Skeletal muscle tissue (tissue), 4 donors: ENCODE data around the gene SRP72. TPM values are rescaled to one million over a fixed set of nuclear protein-coding genes. Genes with fewer than 3 reads are reported as not detected.
A peak's percentile ranks its signal among the peaks of the same experiment; 100 is the strongest.

Experiments
- H3K27ac ChIP-seq: one replicate; pipeline ENCODE4 v1.7.0; 2013; ENCODE audit warnings: mild to moderate bottlenecking, low read depth, low read length, inconsistent platforms
- H3K27me3 ChIP-seq, 3 donors: one replicate each; pipeline ENCODE4 v1.7.0; 2013; ENCODE audit warnings: low read length in 3 of 3; ENCODE audit not compliant: control insufficient read depth in 3 of 3, insufficient read depth in 3 of 3
- H3K36me3 ChIP-seq, 3 donors: one replicate each; pipeline ENCODE4 v1.7.0; 2013; ENCODE audit warnings: low read length in 3 of 3; ENCODE audit not compliant: control insufficient read depth in 3 of 3, insufficient read depth in 3 of 3
- H3K4me1 ChIP-seq, 3 donors: one replicate each; pipeline ENCODE4 v1.7.0; 2013; ENCODE audit warnings: low read length in 3 of 3, mild to moderate bottlenecking in 3 of 3; ENCODE audit not compliant: control insufficient read depth in 3 of 3, insufficient read depth in 3 of 3
- H3K4me3 ChIP-seq, 3 donors: one replicate each; pipeline ENCODE4 v1.7.0; 2013; ENCODE audit warnings: low read length in 3 of 3
- H3K9ac ChIP-seq, 3 donors: one replicate each; pipeline ENCODE4 v1.7.0; 2013; ENCODE audit warnings: low read length in 3 of 3, mild to moderate bottlenecking in 3 of 3, moderate library complexity in 2 of 3, low read depth in 1 of 3
- H3K9me3 ChIP-seq, 3 donors: one replicate each; pipeline ENCODE4 v1.7.0; 2013; ENCODE audit warnings: low read length in 3 of 3; ENCODE audit not compliant: control insufficient read depth in 3 of 3
- total RNA-seq: library from RNA; depleted of rRNA; stranded (reverse); fragments of >200 nt; gene quantifications from one replicate; pipeline ENCODE4 v1.2.3, GENCODE V29; 2014
- donor health status: Osteomylitis.

SRP72 gene, protein sequence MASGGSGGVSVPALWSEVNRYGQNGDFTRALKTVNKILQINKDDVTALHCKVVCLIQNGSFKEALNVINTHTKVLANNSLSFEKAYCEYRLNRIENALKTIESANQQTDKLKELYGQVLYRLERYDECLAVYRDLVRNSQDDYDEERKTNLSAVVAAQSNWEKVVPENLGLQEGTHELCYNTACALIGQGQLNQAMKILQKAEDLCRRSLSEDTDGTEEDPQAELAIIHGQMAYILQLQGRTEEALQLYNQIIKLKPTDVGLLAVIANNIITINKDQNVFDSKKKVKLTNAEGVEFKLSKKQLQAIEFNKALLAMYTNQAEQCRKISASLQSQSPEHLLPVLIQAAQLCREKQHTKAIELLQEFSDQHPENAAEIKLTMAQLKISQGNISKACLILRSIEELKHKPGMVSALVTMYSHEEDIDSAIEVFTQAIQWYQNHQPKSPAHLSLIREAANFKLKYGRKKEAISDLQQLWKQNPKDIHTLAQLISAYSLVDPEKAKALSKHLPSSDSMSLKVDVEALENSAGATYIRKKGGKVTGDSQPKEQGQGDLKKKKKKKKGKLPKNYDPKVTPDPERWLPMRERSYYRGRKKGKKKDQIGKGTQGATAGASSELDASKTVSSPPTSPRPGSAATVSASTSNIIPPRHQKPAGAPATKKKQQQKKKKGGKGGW
- 36.0 TPM for total RNA-seq

DNA sequence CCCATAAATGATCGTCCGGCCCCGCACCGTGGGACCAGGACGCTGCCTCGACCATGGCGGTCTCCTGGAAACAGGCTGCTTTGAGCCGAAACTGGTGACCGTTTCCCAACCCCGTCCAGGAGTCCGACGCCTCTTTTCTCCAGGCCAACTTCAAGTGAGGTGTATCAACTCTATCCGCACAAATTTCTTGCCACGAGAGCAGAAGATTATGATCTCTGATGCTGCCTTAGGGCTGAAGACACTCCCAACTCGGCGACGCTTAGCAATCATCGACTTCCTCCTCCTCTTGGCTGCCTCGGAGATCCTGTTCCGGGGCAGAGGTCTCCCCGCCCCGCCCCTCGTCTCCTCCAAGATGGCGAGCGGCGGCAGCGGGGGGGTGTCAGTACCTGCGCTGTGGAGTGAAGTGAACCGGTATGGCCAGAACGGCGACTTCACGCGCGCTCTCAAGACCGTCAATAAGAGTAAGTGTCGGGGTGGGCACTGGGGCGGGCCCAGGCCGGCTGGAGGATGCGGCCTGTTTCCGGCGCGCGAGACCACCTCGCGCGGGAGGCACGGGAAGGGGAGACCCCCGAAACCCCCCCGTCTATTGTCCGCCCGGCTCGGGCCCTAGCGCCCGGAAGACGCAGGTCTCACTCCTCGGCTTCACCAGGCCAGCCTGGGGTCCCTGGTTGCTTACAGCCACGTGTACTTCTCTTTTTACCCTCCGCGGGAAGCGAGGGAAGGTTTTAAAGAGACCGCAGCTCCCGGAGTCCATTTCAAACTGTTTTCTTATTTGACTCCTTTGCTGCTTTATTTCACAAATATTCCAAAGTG, at the start of gene SRP72:
Gene SRP72, plus strand, starts transcription at position 334 of the 813 bp plus-strand sequence. Its CDS starts 19 bp downstream, at position 353.
- peaks cover 13 to 31% (median 16%) of the 10 kb centered on the region in 3 donors for H3K4me1 ChIP-seq
- no peaks in the 10 kb centered on the region for H3K9me3 ChIP-seq

DNA sequence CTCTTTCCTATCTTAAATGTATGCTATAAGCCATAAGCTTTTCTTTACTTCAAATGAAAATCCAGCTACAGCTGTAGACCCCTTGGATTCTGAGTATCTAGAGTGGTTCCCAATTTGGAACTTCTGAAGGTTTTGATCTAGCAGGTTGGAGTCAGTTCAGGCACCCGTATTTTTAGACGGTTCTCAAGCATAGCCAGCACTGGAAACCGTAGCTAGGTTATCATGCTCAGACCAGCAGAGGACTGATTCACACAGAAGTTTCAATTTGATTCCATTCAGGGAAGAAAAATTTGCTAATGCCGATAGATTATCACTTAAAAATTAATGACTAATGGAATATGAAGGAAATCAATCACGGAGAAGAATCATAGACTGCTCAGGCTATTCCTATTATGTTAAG, 43.2 kb upstream of the SRP72 start:
- Histone ChIP-seq H3K9me3 (no peaks in the 10 kb centered on the region), H3K4me1 (no peaks in the 10 kb centered on the region), H3K27ac (no peak overlapping the region), H3K36me3 (no peaks in the 10 kb centered on the region), H3K27me3 (no peaks in the 10 kb centered on the region), H3K4me3 (no peak overlapping the region), H3K9ac (no peak overlapping the region)

More for the DNA sequence above, at the start of gene SRP72:
- H3K27me3 ChIP-seq: no peaks in the 10 kb centered on the region
- peak within 1 kb of the TSS; percentile 76 for H3K27ac ChIP-seq
- H3K9ac ChIP-seq: peak within 1 kb of the TSS; percentile 79 to 91 (median 84)
- peaks cover 6 to 12% (median 10%) of the 10 kb centered on the region in 3 donors for H3K36me3 ChIP-seq
- peak within 1 kb of the TSS; percentile 89 to 95 (median 92) for H3K4me3 ChIP-seq

DNA sequence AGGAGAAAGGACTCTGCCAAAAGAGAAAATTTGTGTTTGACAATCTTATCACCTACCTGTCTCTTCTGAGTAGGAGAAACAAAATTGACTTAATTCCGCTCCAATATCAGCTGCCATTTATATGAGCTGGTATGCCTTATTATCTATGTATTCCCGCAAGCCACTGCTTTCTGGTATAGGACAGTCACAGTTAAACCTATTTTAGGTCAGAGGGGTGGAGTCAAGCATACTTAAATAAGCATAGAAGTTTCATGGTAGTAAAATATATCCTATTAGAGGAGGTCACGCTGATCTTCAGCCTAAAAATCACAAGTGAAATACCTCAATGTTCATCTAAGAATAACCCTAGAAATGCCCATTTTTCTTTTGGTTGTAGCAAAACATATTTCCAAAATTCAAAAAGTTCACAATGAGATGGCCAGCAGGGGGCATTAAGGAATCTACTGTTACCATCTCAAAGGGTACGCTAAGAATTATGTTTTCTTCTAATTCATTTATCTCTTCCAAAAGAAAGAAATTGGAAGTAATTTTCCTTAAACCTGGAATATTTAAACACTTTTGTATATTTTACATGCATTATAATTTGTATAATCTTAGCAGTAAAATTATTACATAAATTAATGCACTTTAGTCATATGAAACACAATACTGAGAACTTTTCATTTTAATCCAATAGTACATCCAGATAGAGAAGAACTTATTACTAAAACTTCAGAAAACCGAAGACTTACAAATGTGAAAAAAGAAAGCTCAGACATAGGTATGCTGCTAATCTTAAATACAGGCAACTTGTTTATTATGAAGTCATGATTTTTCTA, 42.5 kb upstream of the SRP72 start:
- Histone ChIP-seq H3K9ac (no peak overlapping the region), H3K27ac (no peak overlapping the region), H3K9me3 (no peaks in the 10 kb centered on the region), H3K36me3 (no peaks in the 10 kb centered on the region), H3K4me1 (no peaks in the 10 kb centered on the region), H3K27me3 (no peaks in the 10 kb centered on the region), H3K4me3 (peak overlapping the region in 1 of 3 donors; percentile 10)

DNA sequence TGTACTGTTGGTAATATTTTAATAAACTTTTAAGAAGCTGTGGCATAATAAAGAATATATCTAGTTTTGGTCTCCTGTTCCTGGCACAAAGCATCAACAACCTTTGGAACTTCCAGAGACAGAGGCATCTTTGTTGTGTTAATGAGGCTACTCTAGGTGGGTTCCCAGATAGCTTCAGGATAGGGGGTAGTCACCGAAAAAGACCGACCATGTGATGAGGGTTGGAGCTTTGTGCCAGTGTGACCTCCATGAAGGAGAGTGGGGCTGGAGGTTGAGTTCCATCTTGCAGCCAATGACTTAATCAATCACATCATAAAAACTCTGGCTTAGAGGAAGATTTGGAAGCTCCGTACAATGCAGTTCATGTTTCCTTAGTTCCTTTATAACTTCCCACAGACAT, 41.9 kb upstream of the SRP72 start:
- no peaks in the 10 kb centered on the region for H3K36me3 ChIP-seq
- H3K27ac ChIP-seq: no peak overlapping the region
- H3K27me3 ChIP-seq: no peaks in the 10 kb centered on the region
- no peak overlapping the region for H3K9ac ChIP-seq
- H3K4me1 ChIP-seq: no peaks in the 10 kb centered on the region
- no peaks in the 10 kb centered on the region for H3K9me3 ChIP-seq
- H3K4me3 ChIP-seq: no peak overlapping the region

DNA sequence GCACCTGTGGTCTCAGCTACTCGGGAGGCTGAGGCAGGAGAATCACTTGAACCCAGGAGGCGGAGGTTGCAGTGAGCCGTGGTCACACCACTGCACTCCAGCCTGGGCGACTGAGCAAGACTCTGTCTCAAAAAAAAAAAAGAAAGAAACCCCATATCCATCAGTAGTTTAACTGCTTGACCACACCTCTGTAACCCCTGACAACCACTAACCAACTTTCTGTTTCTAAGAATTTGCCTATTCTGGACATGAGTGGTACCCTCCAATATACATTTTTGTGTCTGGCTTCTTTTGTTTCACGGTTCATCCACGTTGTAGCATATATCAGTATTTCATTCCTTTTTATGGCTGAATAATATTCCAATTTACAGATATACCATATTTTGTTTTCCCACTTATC, 41.1 kb upstream of the SRP72 start:
- Histone ChIP-seq H3K4me1 (no peaks in the 10 kb centered on the region), H3K9ac (no peak overlapping the region), H3K27ac (no peak overlapping the region), H3K9me3 (no peaks in the 10 kb centered on the region), H3K4me3 (no peak overlapping the region), H3K27me3 (no peaks in the 10 kb centered on the region), H3K36me3 (no peaks in the 10 kb centered on the region)

DNA sequence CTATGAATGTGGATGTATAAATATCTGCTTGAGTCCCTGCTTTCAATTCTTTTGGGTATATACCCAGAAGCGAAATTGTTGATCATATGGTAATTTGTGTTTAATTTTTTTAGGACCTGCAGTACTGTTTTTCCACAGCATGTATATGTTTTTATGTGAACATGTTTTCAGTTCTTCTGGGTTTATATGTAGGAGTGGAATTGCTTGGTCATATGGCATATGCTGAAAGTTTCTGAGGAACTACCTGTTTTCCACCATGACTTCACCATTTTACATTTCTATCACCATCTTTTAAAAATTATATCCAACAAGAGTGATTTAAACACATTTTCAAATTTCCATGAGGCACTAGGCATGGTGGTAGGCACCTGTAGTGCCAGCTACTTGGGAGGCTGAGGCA, 40.2 kb upstream of the SRP72 start:
- Histone ChIP-seq H3K9ac (no peak overlapping the region), H3K4me3 (no peak overlapping the region), H3K36me3 (no peaks in the 10 kb centered on the region), H3K27ac (no peak overlapping the region), H3K4me1 (no peaks in the 10 kb centered on the region), H3K27me3 (no peaks in the 10 kb centered on the region), H3K9me3 (no peaks in the 10 kb centered on the region)

DNA sequence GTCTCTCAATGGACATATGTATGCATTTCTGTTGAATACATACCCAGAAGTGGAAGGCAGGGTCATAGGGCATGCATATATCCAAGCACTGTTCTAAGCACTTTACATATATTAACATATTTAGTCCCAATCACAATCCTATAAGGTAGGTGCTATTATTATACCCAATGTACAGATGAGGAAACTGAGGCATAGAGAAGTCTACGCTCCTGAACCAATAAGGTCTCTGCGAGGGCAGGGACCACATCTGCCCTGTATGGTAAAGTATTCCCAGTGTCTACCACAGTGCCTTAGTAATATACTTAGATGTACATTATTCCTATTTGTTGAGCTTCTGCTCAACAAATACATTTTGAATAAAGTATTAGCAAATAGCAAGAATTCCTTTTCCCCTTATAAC, 37.2 kb upstream of the SRP72 start:
- Histone ChIP-seq H3K4me1 (peaks cover 6 to 12% (median 10%) of the 10 kb centered on the region in 3 donors), H3K4me3 (no peak overlapping the region), H3K36me3 (peaks cover 0 to under 1% (median 0%) of the 10 kb centered on the region in 3 donors), H3K27ac (no peak overlapping the region), H3K9me3 (no peaks in the 10 kb centered on the region), H3K9ac (no peak overlapping the region), H3K27me3 (no peaks in the 10 kb centered on the region)

DNA sequence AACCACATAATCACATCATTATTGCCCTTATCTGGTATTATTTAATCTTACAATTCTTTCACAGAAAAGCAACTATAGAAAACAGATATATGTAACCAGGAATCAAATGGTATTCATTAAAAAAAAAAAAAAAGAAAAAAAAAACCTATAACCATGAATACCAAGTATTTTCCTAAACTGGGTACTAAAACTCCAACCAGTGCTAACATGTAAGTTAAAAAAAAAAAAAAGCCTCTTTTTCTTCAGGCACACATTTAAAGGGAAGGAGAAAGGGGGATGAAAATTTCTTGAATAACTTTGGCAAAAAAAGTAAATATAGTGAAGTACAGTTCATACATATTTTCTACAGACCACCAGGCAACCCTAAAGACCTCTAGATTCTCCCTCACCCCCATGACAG, 34.1 kb upstream of the SRP72 start:
- Histone ChIP-seq H3K4me1 (peaks cover 10 to 28% (median 13%) of the 10 kb centered on the region in 3 donors), H3K36me3 (peaks cover 0 to 2% (median 0%) of the 10 kb centered on the region in 3 donors), H3K27me3 (no peaks in the 10 kb centered on the region), H3K27ac (no peak overlapping the region), H3K4me3 (no peak overlapping the region), H3K9ac (no peak overlapping the region), H3K9me3 (no peaks in the 10 kb centered on the region)

DNA sequence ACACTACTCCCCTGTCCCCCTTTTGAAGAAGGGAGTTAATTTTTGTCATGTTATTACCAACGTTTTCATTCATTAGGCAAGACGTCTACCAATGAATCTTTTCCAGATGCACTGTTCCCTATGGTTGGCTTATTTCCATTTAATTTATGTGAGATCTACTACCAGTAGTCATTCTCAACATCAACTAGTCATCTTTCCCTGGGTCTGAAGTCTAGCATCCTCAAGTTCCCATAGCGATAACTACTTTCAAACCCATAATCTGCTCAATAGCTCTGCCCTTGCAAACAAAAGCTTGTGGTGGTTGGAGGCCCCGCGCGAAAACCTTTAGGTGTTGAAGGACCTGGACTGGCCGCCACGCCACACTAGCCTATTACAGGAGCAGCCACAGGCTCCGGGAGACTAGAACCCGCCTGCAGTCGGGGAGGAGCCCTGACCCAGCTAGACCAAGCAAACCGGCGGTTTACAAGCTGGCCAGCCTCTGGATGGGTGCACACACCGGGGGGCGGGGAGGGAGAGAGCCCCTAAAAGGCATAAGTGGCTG, 32.7 kb upstream of the SRP72 start:
- Histone ChIP-seq H3K27ac (peak overlapping the region; percentile 94), H3K4me1 (peaks cover 10 to 28% (median 13%) of the 10 kb centered on the region in 3 donors), H3K27me3 (no peaks in the 10 kb centered on the region), H3K9ac (peak overlapping the region; percentile 79 to 92 (median 85)), H3K9me3 (no peaks in the 10 kb centered on the region), H3K4me3 (peak overlapping the region; percentile 92 to 97 (median 95)), H3K36me3 (peaks cover 0 to 2% (median 0%) of the 10 kb centered on the region in 3 donors)
